B cell (primary cell): ENCODE data around the gene DTD1. TPM values are rescaled to one million over a fixed set of nuclear protein-coding genes. Genes with fewer than 3 reads are reported as not detected.

ENCODE experiments used
- ATAC-seq: fragments of 200-7000 bp; cut with Tn5 transposase; one replicate; pipeline ENCODE4 v1.10.0; 2021; ENCODE audit warnings: low read depth, mild to moderate bottlenecking, moderate number of reproducible peaks, moderate library complexity
- CTCF ChIA-PET: fragments of 350-600 bp; sonication (Branson Sonifier 250); formaldehyde crosslinking; loops from one replicate; lab custom pipeline; 2021; ENCODE audit warnings: antibody characterized with exemption, inconsistent platforms; lab: Charles Lee
- POLR2A ChIA-PET: fragments of 350-600 bp; sonication (Branson Sonifier 250); formaldehyde crosslinking; loops from one replicate; lab custom pipeline; 2021; ENCODE audit warnings: antibody characterized with exemption; lab: Charles Lee
- DNase-seq: peaks from one replicate; pipeline ENCODE4 v3.0.0; 2013
- H2AFZ ChIP-seq: 2 replicates; pipeline ENCODE4 v1.6.1; 2012; ENCODE audit warnings: mild to moderate bottlenecking, low read depth, low read length; ENCODE audit not compliant: insufficient read depth, poor library complexity, severe bottlenecking
- H3K27ac ChIP-seq, 2 donors: 1 replicate in 1 of 2; 2 replicates in 1 of 2; pipeline ENCODE4 v1.5.1; 2012 to 2013; ENCODE audit warnings: low read length in 2 of 2, mild to moderate bottlenecking in 2 of 2, moderate library complexity in 1 of 2
- H3K27me3 ChIP-seq, 4 experiments: fragments of 200-600 bp in 1 of 4; sonication (generic) in 1 of 4; replicated peaks in 1 of 4; 1 replicate in 2 of 4; 2 replicates in 2 of 4; pipeline versions ENCODE4 v1.6.1 to v1.7.0; 2013 to 2016; ENCODE audit warnings: low read length in 3 of 4, mild to moderate bottlenecking in 2 of 4, mixed read lengths in 1 of 4, moderate library complexity in 1 of 4; ENCODE audit not compliant: insufficient read depth in 4 of 4, control insufficient read depth in 3 of 4; ENCODE audit errors: control extremely low read depth in 1 of 4
- H3K36me3 ChIP-seq, 2 experiments: replicated peaks in 1 of 2; 1 replicate in 1 of 2; 2 replicates in 1 of 2; pipeline versions ENCODE4 v1.6.1 to v1.7.1; 2013; ENCODE audit warnings: low read length in 1 of 2; ENCODE audit not compliant: insufficient read depth in 2 of 2, control insufficient read depth in 1 of 2; ENCODE audit errors: control extremely low read depth in 1 of 2, extremely low read depth in 1 of 2
- H3K4me1 ChIP-seq, 2 donors: fragments of 200-600 bp in 1 of 2; sonication (generic) in 1 of 2; 1 replicate in 1 of 2; 2 replicates in 1 of 2; pipeline versions ENCODE4 v1.5.1 to v1.6.1; 2013 to 2017; ENCODE audit warnings: low read length in 2 of 2; ENCODE audit not compliant: control insufficient read depth in 2 of 2, insufficient read depth in 2 of 2
- H3K4me2 ChIP-seq: replicated peaks from 2 replicates; pipeline ENCODE3; 2012; ENCODE audit warnings: mild to moderate bottlenecking, low read depth, low read length; ENCODE audit not compliant: poor library complexity, severe bottlenecking
- H3K4me3 ChIP-seq, 5 experiments: fragments of 200-600 bp in 1 of 5; sonication (generic) in 1 of 5; 1 replicate in 3 of 5; 2 replicates in 2 of 5; pipeline versions ENCODE4 v1.5.1 to v1.7.0; 2011 to 2016; ENCODE audit warnings: low read length in 4 of 5, mild to moderate bottlenecking in 4 of 5, low read depth in 2 of 5, control low read depth in 1 of 5, moderate library complexity in 1 of 5; ENCODE audit not compliant: insufficient read depth in 1 of 5; ENCODE audit errors: control extremely low read depth in 1 of 5, extremely low read depth in 1 of 5
- H3K79me2 ChIP-seq: fragments of 200-600 bp; sonication (generic); one replicate; pipeline ENCODE4 v1.6.0; 2016; ENCODE audit warnings: low read length; ENCODE audit not compliant: control insufficient read depth, insufficient read depth
- H3K9ac ChIP-seq: fragments of 200-600 bp; sonication (generic); 2 replicates; pipeline ENCODE4 v1.6.1; 2017; ENCODE audit warnings: mild to moderate bottlenecking, low read length, moderate library complexity
- H3K9me3 ChIP-seq, 3 donors: one replicate each; pipeline versions ENCODE4 v1.6.1 to v1.7.1; 2013; ENCODE audit warnings: low read length in 2 of 3; ENCODE audit not compliant: control insufficient read depth in 2 of 3, insufficient read depth in 1 of 3; ENCODE audit errors: control extremely low read depth in 1 of 3
- H4K20me1 ChIP-seq: 2 replicates; pipeline ENCODE4 v1.6.0; 2012; ENCODE audit warnings: mild to moderate bottlenecking, low read length; ENCODE audit not compliant: insufficient read depth, control insufficient read depth, poor library complexity, severe bottlenecking
- H3K27ac Mint-ChIP-seq: one replicate; pipeline ENCODE4 v1.8.0; 2021; ENCODE audit warnings: mixed read lengths
- H3K27me3 Mint-ChIP-seq: one replicate; pipeline ENCODE4 v1.8.0; 2021; ENCODE audit warnings: mixed read lengths
- H3K4me1 Mint-ChIP-seq: one replicate; pipeline ENCODE4 v1.8.0; 2021; ENCODE audit warnings: mixed read lengths
- H3K4me3 Mint-ChIP-seq: one replicate; pipeline ENCODE4 v1.8.0; 2021; ENCODE audit warnings: mixed read lengths
- H3K9me3 Mint-ChIP-seq: one replicate; pipeline ENCODE4 v1.8.0; 2022; ENCODE audit warnings: mixed read lengths; ENCODE audit not compliant: insufficient read depth
- EZH2 ChIP-seq: IDR thresholded peaks from 2 replicates; pipeline ENCODE4 v1.6.1; 2012; ENCODE audit warnings: borderline replicate concordance, low read depth, mild to moderate bottlenecking, moderate library complexity, low read length; ENCODE audit not compliant: insufficient read depth, poor library complexity, severe bottlenecking
- WGBS: methylation state at CpG from one replicate; pipeline ENCODE4 v1.1.5; 2013; ENCODE audit warnings: missing lambda C conversion rate; ENCODE audit not compliant: insufficient coverage; 5-methylcytosine and 5-hydroxymethylcytosine counted together
- intact Hi-C: fragments of 100-400 bp; cut with micrococcal nuclease; formaldehyde crosslinking; loops from one replicate; pipeline ENCODE4 v1.10.0; 2022
- polyA plus RNA-seq: library from polyadenylated mRNA; depleted of rRNA; stranded (reverse); fragments of >200 nt; gene quantifications from 2 replicates; pipeline ENCODE4 v1.2.3, GENCODE V29; 2012
- total RNA-seq, 2 donors: library from RNA; stranded (reverse); fragments of 120-200 nt in 1 of 2; gene quantifications; 1 replicate in 1 of 2; 2 replicates in 1 of 2; pipeline versions ENCODE4 v1.2.3 to v1.2.4, GENCODE V29; 2013 to 2022
- TF ChIP-seq, protein P1 (sequence below): fragments of 200-600 bp; IDR thresholded peaks from one replicate; pipeline ENCODE4 v1.8.0; 2022; ENCODE audit warnings: antibody characterized with exemption, mild to moderate bottlenecking

DTD1 gene
- total and polyA plus RNA-seq, 2 donors (not counting 1 experiment from before 2014, with no cell fraction given), result 18.7 to 20.4 TPM

GRCh38 chr20:18712131-18712530, 124.3 kb downstream of the DTD1 start:
- ATAC-seq, result no peak
- no peak overlapping the region for H2AFZ ChIP-seq
- no peaks in the 10 kb centered on the region for H3K9me3 ChIP-seq
- H3K4me1 ChIP-seq, result no peaks in the 10 kb centered on the region
- no peak overlapping the region for H3K27ac Mint-ChIP-seq
- no peak overlapping the region for H3K4me3 ChIP-seq
- no peak overlapping the region for H3K4me3 Mint-ChIP-seq
- DNase-seq, result no peak
- H3K79me2 ChIP-seq, result no peaks in the 10 kb centered on the region
- H3K27me3 Mint-ChIP-seq, result no peaks in the 10 kb centered on the region
- ChIA-PET CTCF (no interaction called here), POLR2A (no interaction called here)
- WGBS, result 100% methylated on average over 1 of the region's 1 CpG
- H3K27me3 ChIP-seq, result no peaks in the 10 kb centered on the region
- intact Hi-C loops, result no loop called here
- no peak overlapping the region for H3K27ac ChIP-seq
- peaks cover 5% of the 10 kb centered on the region for H3K4me1 Mint-ChIP-seq
- no peaks in the 10 kb centered on the region for H4K20me1 ChIP-seq
- no peak for TF ChIP-seq EZH2
- TF ChIP-seq, protein P1, sequence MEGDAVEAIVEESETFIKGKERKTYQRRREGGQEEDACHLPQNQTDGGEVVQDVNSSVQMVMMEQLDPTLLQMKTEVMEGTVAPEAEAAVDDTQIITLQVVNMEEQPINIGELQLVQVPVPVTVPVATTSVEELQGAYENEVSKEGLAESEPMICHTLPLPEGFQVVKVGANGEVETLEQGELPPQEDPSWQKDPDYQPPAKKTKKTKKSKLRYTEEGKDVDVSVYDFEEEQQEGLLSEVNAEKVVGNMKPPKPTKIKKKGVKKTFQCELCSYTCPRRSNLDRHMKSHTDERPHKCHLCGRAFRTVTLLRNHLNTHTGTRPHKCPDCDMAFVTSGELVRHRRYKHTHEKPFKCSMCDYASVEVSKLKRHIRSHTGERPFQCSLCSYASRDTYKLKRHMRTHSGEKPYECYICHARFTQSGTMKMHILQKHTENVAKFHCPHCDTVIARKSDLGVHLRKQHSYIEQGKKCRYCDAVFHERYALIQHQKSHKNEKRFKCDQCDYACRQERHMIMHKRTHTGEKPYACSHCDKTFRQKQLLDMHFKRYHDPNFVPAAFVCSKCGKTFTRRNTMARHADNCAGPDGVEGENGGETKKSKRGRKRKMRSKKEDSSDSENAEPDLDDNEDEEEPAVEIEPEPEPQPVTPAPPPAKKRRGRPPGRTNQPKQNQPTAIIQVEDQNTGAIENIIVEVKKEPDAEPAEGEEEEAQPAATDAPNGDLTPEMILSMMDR, result no peak
- no peak overlapping the region for H3K9ac ChIP-seq
- peaks cover 0 to 8% of the 10 kb centered on the region in 2 experiments for H3K36me3 ChIP-seq
- H3K4me2 ChIP-seq, result no peak overlapping the region
- no peaks in the 10 kb centered on the region for H3K9me3 Mint-ChIP-seq

DNA sequence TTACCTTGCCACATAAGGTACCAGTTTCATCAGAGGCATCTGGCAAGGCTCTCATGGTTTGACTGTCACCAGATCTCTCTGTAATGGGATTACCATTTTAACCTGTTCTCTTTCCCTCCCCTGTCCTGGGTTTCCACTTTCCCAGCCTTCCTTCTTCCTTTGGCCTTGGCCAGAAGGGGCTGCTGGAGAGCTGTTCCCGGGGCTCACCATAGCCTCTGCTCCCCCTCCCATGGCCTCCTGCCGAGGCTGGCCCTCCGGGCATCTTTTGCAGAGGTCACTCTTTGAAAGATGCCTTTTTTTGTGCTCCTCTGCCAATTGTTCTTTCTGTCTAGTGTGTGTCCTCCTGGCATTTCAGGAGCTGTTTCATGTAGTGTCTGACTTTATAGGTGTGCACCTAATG, 125.0 kb downstream of the DTD1 start:
- DNase-seq (no peak), ATAC-seq (no peak)
- H2AFZ ChIP-seq, result no peak overlapping the region
- no peak overlapping the region for H3K27ac ChIP-seq
- no CpG with 5 or more reads among the region's 3 CpGs for WGBS
- Mint-ChIP-seq H3K27me3 (no peaks in the 10 kb centered on the region), H3K9me3 (no peaks in the 10 kb centered on the region), H3K4me3 (no peak overlapping the region), H3K27ac (no peak overlapping the region), H3K4me1 (peaks cover 5% of the 10 kb centered on the region)
- no peaks in the 10 kb centered on the region for H3K4me1 ChIP-seq
- H3K27me3 ChIP-seq, result no peaks in the 10 kb centered on the region
- no peak overlapping the region for H3K4me2 ChIP-seq
- CTCF ChIA-PET, result no interaction called here
- H3K9me3 ChIP-seq, result no peaks in the 10 kb centered on the region
- no peaks in the 10 kb centered on the region for H4K20me1 ChIP-seq
- no peak overlapping the region for H3K4me3 ChIP-seq
- peaks cover 0 to 5% of the 10 kb centered on the region in 2 experiments for H3K36me3 ChIP-seq
- H3K9ac ChIP-seq, result no peak overlapping the region
- intact Hi-C loops, result no loop called here
- POLR2A ChIA-PET, result no interaction called here
- TF ChIP-seq, protein P1, result no peak
- no peak for TF ChIP-seq EZH2
- H3K79me2 ChIP-seq, result no peaks in the 10 kb centered on the region
